Bladder microvascular endothelial cell (primary cell): ENCODE results near the gene SCGB1A1. TPM values are rescaled to one million over a fixed set of nuclear protein-coding genes. Genes with fewer than 3 reads are reported as not detected.

Source experiments
- total RNA-seq: library from RNA; depleted of rRNA; stranded (reverse); fragments of >200 nt; gene quantifications from 2 replicates; pipeline ENCODE4 v1.2.3, GENCODE V29; 2014

SCGB1A1 gene
- total RNA-seq: not detected in 2 replicates

GRCh38 chr11:62418733-62419132, at the start of gene SCGB1A1:
Gene SCGB1A1 (plus strand): TSS chr11:62419033. CDS start chr11:62419096, 63 bp downstream.

Other genes with a start within 250 kb of the SCGB1A1 start
- not detected in 2 replicates for gene SCGB1D1, start 228.8 kb upstream of the SCGB1A1 start, total RNA-seq
- gene SCGB2A1, start 210.4 kb upstream of the SCGB1A1 start, total RNA-seq: not detected in 2 replicates
- not detected in 2 replicates for gene SCGB1D2, start 176.8 kb upstream of the SCGB1A1 start, total RNA-seq
- gene SCGB2A2, start 148.9 kb upstream of the SCGB1A1 start, total RNA-seq: not detected in 2 replicates
- gene SCGB1D4, start 120.0 kb upstream of the SCGB1A1 start, total RNA-seq: not detected in 2 replicates
- 27.6 and 33.4 TPM in 2 replicates for gene ASRGL1, start 81.6 kb upstream of the SCGB1A1 start, total RNA-seq
- 329 and 449 TPM in 2 replicates for gene AHNAK, start 127.8 kb downstream of the SCGB1A1 start, total RNA-seq
- 1,133 and 1,197 TPM in 2 replicates for gene EEF1G, start 154.9 kb downstream of the SCGB1A1 start, total RNA-seq
- 9.2 and 12.8 TPM in 2 replicates for gene TUT1, start 172.5 kb downstream of the SCGB1A1 start, total RNA-seq
- 177 and 185 TPM in 2 replicates for gene MTA2, start 182.8 kb downstream of the SCGB1A1 start, total RNA-seq
- 26.9 and 35.7 TPM in 2 replicates for gene EML3, start 193.7 kb downstream of the SCGB1A1 start, total RNA-seq
- gene ROM1, start 194.2 kb downstream of the SCGB1A1 start, total RNA-seq: 2.1 and 4.9 TPM in 2 replicates
- 16.7 and 19.2 TPM in 2 replicates for gene B3GAT3, start 203.0 kb downstream of the SCGB1A1 start, total RNA-seq
- 177 and 354 TPM in 2 replicates for gene GANAB, start 227.6 kb downstream of the SCGB1A1 start, total RNA-seq
- gene INTS5, start 234.3 kb downstream of the SCGB1A1 start, total RNA-seq: 16.8 and 20.8 TPM in 2 replicates
- 29.8 and 31.6 TPM in 2 replicates for gene C11orf98, start 246.2 kb downstream of the SCGB1A1 start, total RNA-seq
- 7.7 and 7.9 TPM in 2 replicates for gene CSKMT, start 246.3 kb downstream of the SCGB1A1 start, total RNA-seq